ENCODE measurements around the gene GBX1.

DNA sequence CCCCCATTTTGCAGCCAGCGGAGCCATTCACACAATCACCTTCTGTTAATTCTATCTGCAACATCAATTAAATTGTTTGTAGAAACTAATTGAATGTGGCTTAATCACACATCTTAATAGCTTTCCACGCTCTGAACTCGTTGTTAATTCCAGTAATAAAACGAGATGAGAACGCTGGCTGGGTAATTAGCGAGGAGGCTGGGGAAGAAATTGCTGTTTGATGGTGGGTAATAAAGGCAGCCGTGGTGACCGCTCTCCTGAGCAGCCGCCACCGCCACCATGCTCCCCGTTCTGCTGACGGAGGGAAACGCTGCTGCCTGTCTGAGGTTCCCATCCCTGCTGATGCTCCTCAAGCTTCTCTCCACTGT lies 36.3 kb downstream of the GBX1 start:
- TF ChIP-seq POLR2AphosphoS5 (IDR thresholded peaks at IDR 0.05; ENCODE audit: insufficient read depth, low read depth, low read length) (no peak), CTCF (IDR thresholded peaks at IDR 0.05; ENCODE audit: extremely low read depth in 1 of 2, insufficient read depth in 1 of 2, low read depth in 1 of 2, low read length in 2 of 2) (no peak)

All from endothelial cell of umbilical vein (primary cell).